GM18502 (cell line): ENCODE results near the gene GTF2E1.

Experiments used
- ATAC-seq: cut with Tn5 transposase; IDR thresholded peaks from one replicate; pipeline ENCODE4 v1.9.1; 2021; ENCODE audit warnings: mild to moderate bottlenecking; ENCODE audit not compliant: unreplicated experiment, poor library complexity

The GTF2E1 gene

DNA sequence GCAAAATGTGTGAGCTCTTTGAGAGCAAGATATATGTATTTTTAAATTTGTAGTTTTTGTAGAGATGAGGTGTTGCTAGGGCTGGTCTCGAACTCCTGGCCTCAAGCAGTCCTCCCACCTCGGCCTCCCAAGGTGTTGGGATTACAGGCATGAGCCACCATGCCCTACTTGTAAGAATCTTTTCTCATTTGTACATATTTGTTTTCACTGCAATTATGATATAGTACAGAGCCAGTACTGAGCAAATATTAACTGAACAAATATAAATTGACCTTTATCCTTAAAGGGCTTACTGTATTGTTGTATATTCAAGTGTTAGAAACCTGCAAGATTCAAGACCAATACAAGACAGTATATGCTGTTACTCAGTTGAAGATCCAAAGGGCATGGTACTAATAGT, 53.4 kb downstream of the GTF2E1 start:
- no peak for ATAC-seq

DNA sequence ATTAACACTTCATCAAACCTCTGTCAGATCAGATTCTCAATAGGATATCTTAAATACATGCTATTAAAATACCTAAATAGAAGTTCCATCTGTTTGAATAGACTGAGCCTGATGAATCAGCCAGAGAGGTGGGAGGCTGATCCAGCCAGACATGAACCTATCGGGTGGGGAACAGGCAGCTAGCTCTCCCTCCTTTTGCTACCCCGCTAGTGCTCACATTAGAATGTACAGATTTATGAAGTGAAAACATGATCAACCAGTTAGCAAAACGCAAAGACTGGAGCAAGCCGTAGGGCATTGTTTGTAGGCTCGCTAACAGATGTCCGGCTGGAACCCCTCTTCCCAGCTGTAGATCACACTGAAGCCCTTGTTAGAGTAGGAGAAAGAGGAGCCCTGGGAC, 54.4 kb downstream of the GTF2E1 start:
- ATAC-seq: no peak

DNA sequence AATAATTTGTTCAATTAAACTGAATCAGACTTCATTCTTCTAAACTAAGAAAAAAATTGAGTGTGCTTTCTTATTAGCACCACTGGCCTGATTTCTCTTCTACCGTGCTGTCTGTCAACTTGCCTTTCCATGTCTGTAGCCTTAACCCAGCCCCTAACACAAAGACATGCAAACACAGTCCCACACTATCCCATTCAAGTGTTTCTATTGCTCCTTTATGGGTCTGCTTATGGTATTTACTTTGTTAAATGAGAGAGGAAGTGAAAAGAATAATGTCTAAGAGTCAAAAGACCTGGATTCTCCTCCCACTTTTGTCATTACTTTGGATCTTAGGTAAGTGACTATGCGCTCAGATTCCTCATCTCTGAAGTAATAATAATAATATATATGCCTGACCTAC, 55.3 kb downstream of the GTF2E1 start:
- ATAC-seq: no peak

DNA sequence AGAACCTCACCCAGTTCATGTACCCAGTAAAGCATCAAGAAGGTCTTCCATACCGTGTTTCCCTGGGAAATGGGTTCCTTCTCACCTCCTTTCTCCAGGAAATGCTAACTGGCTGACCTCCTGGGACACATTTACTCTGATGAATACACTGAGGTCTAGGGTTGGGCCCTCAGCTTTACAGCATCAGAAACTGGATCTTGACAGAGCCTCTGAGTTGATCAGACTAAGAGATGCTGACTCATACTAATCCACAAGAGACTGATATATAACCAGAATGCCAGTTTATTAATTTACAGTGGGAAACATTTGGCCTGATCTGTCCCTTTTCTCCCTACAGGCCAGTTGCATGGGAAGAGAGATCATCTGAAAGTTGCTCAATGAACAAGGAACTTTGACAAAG, 55.8 kb downstream of the GTF2E1 start:
- ATAC-seq: no peak

DNA sequence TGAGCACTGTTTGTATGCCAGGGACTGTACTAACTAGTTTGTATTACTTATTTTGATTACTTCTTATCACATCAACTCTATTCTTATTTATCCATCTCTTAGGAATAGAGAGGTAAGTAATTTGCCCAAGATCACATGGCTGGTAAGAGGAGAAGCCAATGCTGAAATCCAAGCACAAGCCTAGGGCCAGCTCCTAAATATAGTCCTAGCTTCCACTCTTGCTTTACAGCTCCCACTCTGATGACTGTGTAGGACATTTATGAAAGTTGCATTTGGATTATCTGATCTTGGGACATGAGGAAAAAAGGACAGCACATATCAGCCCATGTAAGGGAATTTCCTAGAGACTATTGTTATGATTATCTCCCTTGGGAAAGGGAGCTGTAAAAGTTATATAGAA, 58.1 kb downstream of the GTF2E1 start:
- ATAC-seq: no peak

DNA sequence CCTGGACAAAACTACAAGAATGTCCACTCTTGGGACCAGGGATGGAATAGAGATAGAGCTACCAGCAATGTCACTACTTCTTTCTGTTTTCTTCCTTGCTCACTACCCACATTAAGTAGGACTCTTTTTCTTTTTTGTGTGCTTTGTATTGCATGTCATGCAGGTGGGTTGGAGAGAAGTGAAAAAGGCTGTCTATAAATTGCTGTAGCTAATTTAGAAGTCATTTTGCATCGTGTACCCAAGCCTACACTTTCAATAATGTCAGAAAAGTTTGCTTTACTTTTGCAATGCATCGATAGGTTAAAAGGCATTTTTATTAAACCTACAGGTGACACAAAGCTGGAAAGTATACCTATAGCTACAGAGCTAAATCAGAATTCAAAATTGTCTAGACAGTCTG, 58.9 kb downstream of the GTF2E1 start:
- no peak for ATAC-seq

DNA sequence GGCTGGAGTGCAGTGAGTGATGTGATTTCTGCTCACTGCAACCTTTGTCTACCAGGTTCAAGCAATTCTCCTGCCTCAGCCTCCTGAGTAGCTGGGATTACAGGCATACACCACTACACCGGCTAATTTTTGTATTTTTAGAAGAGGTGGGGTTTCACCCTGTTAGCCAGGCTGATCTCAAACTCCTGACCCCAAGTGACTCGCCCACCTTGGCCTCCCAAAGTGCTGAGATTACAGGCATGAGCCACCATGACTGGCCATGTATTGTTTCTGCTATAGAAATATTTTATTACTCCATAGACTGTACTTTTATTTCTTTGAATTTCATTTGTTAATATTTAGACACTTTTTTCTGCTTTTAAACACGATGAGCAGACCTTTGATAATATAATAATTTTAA, 60.4 kb downstream of the GTF2E1 start:
- ATAC-seq: no peak

DNA sequence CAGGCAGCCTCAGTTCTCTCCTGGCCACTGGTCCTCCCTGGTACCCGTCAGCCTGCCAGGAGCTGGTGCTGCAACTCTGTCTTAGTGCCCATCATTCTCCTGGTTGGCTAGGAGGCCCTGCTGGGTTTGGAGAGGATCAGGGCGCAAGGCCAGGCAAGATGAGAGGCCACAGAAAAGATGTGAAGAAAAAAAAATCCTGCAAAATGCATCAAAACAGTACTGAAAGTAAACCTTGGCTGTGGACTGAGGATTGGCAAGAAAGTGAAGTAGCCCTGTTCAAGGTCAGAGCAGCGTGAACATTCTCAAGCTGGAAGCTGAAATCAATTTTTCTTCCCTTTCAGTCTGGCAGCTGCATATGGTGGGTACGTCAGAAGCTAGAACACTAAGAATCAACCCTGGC, 74.2 kb downstream of the GTF2E1 start:
- ATAC-seq: no peak

DNA sequence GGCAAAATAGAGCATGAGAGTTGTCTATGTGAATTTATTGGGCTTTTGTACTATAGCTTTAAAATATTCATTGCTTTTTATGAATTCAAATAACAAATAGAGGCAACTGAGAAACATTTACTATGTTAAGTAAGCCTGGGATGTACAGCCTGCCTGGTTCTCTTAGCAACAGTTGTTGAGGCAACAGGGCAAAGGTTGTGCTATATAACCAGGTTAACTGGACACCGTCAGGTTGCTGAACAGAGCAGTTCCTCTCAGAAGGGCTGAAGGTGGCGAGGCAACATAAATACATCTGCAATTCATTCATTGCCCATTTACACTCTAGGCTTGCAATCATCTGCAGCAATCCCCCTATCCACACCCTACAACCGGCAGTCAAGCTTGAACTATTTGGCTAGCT, 78.2 kb downstream of the GTF2E1 start:
- no peak for ATAC-seq

DNA sequence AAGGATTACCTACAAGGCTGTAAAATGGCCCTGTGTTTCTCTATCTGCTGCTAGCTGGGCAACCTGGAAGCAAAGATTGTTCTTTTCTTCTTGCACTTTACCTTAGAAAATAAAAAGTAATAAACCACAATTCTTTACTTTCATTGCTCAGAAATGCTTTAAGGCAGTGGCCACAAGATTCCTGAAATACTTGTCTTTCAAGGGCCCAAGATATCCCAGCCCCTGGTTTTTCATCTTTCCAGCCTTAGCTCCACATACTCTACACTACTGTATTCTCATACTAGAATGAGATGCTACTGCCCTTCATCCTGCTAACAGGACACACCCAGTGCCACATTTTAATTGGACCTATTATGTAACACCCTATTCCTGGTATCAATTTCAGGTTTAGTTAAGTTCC, 78.9 kb downstream of the GTF2E1 start:
- ATAC-seq: no peak

DNA sequence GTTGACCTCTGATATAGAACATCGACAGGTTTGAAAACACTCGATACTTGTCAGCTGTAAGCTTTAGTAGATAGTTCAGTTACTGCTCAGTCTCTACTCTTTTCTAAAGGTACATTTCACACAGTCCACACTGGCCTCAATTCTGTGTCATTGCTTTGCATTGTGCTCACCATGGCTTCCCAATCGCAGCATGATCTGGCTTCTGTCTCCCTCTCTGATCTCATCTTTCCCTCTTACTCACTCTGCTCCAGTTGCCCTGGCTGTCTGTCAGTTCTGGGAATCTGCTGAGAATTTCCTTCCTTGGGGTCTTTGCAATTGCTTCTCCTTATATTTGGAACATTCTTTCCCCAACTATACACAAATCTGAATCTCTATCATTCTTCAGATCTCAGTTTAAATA, 80.6 kb downstream of the GTF2E1 start:
- ATAC-seq: no peak

DNA sequence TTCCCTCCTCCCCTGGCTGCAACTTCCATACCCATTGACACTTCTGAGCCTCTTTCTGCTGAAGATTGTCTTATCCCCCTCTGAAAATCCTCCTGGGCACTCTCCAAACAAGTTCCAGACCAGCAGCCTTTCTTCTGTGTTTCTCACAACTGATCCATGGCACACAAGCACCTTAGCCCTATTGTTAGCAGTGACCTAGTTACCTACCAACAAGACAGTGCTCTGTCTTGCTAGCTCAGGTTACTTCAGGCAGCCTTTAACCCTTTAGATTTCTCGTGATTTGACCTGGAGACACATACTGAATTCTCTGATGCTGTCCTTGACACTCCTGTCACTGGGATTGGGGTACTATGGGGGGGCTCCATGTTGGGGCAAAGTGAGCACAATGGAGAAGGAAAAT, 82.1 kb downstream of the GTF2E1 start:
- no peak for ATAC-seq

DNA sequence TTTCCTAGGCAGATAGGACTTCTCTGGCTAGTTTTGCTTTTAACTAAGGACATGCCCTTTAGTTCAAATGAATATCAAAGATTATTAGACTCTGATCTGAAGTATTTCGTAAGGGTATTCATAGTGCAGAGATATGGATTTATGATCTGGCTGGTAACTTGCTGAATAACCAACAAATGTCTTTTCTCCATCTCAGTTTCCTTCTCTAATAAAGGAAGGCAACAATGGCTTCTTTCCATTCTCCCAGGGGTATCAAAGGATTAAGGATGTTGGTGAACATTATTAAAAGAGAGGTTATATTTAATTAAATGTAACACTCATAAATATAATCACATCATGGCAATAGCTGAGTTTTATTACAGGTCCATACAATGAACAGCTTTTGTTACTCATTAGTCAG, 86.3 kb downstream of the GTF2E1 start:
- no peak for ATAC-seq

DNA sequence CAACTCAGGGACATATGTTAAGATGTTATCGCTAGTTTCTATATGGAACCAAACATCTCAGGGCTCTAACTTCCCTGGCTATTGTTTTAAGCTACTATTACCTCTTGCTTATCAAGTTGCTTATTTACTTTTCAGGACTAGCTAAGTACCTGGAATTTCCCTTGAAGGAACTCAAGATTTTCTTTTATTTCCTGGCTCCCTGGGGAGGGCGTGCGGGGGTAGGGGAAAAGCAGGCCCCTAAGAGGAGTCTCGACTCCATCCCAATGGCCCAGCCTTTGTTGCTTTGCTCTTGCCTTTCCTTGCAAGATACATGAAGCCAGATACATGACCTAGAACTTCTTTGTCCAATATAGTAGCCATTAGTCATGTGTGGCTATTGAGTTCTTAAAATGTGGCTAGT, 88.5 kb downstream of the GTF2E1 start:
- no peak for ATAC-seq
